ENCODE measurements around the gene MAP2K3.

The MAP2K3 gene

GRCh38 chr17:21284319-21285163 lies at the start of gene MAP2K3:
Gene MAP2K3, plus strand, starts transcription at chr17:21284711. Its CDS starts 210 bp downstream, at chr17:21284921.
- DNase-seq (ENCODE audit: low read depth): peak; percentile 88

- DNase-seq (ENCODE audit: low read depth): no peak
Observed at GRCh38 chr17:21235921-21236320, 48.6 kb upstream of the MAP2K3 start.

DNA sequence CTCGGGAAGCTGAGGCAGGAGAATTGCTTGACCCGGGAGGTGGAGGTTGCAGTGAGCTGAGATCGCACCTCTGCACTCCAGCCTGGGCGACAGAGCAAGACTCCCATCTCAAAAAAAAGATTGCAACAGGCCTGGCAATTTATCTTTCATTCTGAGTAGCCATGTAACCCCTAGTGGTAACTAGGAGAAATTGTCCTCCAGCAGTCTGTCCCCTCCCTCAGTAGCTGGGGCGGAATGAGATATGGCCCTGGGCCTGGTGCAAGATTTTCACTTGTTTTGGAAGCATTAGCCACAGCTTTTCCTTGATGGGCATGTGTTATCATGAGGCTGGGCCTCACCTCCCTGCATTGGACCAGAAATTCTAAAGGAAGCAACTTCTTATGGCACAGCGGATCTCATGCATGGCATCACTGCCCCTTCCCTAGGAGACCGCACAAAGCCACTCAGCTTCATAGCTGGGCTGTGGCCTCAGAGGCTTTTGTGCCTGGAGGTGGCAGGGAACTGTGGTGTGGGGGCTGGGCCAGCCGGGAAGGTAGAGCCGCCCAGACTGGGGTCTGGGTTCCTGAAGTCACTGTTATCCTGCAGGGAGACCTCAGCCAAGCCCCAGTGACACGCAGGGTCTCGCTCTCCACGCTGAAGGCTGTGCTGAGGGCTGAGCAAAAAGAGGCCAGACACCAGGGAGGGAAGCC lies 44.7 kb upstream of the MAP2K3 start:
- DNase-seq (ENCODE audit: low read depth): no peak

DNA sequence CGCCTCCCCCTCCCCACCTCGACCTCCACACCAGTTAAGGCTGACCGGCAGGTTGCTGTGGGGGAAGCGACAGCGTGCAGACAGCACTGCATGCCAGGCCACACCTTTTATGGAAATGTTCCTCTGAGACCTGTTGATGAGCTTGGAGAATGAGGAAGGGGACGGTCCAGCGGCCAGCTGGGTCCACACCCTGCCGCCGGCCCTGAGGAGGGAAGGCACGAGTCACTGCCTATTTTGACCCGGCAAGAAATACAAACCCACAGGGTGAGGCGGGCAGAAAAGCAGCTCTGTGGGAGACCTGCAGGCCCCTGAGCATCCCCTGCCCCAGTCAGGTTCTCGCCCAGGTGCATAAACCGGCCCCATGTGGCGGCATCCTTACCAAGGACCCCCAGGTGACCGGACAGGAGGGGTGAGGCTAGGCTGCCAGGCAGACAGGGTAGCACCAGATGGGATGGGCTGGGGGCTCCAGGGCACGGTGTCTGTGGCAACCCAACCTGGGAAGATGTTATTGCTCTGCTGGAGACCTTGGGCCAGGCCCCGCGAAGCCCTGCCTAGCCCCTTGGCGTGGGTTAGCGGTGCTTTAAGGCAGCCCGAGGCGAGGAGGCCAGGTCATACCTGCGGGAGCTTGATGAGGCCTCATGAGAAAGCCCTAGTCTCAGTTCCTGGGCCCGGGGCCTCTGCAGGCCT lies 44.0 kb upstream of the MAP2K3 start:
- DNase-seq (ENCODE audit: low read depth): no peak

- DNase-seq (ENCODE audit: low read depth): no peak
Observed at GRCh38 chr17:21241564-21241963, 42.9 kb upstream of the MAP2K3 start.

GRCh38 chr17:21242026-21242697 lies 42.3 kb upstream of the MAP2K3 start:
- no peak for DNase-seq (ENCODE audit: low read depth)

DNA sequence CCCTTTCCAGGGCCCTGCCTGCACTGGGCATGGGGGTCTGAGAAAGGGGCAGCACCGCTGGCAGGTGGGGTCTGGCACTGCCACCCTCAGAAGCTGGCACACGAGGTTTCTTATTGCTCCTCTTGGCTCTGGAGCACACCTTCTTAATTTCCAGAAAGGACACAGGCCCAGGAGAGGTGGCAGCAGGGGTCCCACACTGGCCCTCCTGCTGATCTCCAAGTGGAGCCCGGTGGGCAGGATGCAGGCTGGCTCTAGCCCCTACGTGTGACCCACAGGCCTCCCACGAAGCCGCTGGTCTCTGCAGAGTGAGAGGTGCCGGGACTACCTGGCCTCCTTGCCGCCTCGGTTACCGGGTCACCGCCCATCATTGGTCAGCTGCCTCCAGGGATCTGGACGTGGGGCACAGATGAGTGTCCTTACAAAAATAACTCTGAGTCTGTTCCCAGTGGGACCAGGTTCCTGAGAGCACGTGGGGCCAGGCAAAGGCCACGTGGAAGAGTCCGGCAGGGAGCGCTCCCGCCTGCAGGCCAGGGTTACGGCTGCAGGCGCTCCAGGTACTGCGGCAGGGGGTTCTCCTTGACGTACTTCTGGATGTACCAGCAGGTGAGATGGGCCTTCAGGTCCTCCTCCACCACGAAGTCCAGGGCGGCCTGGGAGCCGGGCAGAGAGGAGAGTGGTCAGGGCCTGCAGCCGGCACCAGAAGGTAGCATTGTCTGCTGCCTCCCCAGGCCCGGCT lies 41.6 kb upstream of the MAP2K3 start:
- DNase-seq (ENCODE audit: low read depth): no peak

DNA sequence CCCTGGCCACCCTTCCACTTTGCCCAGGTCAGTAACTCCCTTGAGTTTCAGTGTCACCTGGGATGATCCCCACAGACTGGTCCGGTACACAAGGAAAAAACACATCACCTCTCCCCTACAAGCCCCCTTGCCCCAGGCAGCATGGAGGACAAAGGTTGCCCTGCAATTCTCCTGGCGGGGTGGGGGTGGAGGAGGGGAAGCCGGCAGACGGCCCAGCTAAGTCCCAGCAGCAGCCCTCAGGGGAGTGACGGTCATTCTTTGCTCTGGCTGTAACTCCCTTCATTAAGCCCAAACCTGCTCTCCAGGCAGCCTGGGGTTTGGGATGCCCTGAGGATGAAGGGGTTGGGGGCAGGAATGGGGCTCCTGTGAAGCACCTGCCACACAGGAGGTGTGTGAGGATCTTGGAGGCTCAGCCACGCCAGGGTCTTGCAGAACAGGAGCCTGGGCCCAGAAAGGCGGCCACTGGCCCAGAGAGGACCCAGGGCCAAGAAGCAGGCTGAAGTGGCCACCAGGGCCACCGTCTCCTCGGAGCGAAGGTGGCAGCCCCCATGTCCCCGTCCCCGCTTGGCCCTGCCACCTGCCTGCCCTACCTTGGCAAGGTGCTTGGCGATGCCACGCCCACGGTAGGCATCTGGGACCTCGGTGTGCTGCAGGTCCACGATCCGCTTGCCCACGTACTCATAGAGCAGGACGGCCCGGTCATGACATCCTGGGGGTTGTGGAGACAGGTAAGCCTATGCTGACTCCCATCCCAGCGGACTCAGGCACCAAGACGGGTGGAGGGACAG lies 40.8 kb upstream of the MAP2K3 start:
- DNase-seq (ENCODE audit: low read depth): no peak

GRCh38 chr17:21245639-21246084 lies 38.8 kb upstream of the MAP2K3 start:
- no peak for DNase-seq (ENCODE audit: low read depth)

- DNase-seq (ENCODE audit: low read depth): no peak
Observed at GRCh38 chr17:21246698-21247097, 37.8 kb upstream of the MAP2K3 start.

DNA sequence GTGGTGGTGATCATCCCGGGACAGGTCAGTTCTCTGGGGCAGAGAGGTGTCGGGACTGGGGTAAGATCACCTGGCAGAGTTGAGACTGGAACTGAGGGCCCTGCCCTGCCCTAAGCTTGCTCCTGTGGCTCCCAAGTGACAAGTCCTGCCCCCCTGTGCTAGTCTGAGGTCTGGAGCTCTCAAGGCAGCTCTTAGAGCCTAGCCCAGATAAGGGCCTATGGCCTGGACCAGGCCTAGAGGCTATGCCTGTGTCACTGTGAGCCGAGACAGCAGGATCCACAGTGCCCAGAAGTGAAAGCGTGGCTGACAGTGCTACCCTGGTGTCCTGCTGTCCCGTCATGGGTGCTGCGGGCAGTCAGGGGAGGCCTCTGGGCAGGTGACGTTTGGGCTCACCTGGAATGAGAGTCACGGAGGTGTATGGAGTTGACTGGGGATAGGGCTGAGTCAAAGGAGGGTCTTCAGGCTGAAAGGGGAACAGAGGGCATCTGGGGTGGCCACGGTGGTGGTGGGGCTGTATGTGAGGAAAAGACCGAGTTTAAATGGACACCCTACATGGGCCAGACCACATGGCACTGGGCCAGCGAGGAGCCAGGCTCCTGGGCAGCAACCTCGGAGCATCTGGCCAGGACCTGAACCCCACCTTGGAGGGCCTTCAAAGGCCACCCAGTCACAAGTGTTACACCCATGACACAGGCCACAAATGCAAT lies 36.8 kb upstream of the MAP2K3 start:
- DNase-seq (ENCODE audit: low read depth): no peak

DNA sequence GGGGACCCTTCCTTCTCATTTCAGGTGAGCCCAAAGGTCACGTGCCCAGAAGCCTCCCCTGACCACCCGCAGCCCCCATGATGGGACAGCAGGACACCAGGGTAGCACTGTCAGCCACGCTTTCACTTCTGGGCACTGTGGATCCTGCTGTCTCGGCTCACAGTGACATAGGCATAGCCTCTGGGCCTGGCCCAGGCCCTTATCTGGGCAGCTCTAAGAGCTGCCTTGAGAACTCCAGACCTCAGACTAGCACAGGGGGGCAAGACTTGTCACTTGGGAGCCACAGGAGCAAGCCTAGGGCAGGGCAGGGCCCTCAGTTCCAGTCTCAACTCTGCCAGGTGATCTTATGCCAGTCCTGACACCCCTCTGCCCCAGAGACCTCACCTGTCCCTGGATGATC lies 36.0 kb upstream of the MAP2K3 start:
- DNase-seq (ENCODE audit: low read depth): no peak

GRCh38 chr17:21249086-21249795 lies 35.3 kb upstream of the MAP2K3 start:
- DNase-seq (ENCODE audit: low read depth): no peak

- DNase-seq (ENCODE audit: low read depth): no peak
Observed at GRCh38 chr17:21249920-21250703, 34.4 kb upstream of the MAP2K3 start.

- DNase-seq (ENCODE audit: low read depth): no peak
Observed at GRCh38 chr17:21250854-21251253, 33.7 kb upstream of the MAP2K3 start.

- DNase-seq (ENCODE audit: low read depth): no peak
Observed at GRCh38 chr17:21251337-21252010, 33.0 kb upstream of the MAP2K3 start.

GRCh38 chr17:21252289-21252795 lies 32.2 kb upstream of the MAP2K3 start:
- DNase-seq (ENCODE audit: low read depth): no peak
